NCI-H2196 treated with DMSO at 0.1 percent for 48 hours (cell line): Measurements from ENCODE around the gene PRRC2B.
"Not testable (repeated sequence)": the region's sequence is repeated elsewhere in the genome, so short reads cannot be mapped to it uniquely, and the experiment has no call there.

Source experiments
- DNase-seq: peaks from one replicate; lab custom pipeline; 2025; ENCODE audit not compliant: unreplicated experiment; lab: John Stamatoyannopoulos, UW

PRRC2B gene

GRCh38 chr9:131386281-131386680, 7.6 kb upstream of the PRRC2B start:
- DNase-seq = no peak

DNA sequence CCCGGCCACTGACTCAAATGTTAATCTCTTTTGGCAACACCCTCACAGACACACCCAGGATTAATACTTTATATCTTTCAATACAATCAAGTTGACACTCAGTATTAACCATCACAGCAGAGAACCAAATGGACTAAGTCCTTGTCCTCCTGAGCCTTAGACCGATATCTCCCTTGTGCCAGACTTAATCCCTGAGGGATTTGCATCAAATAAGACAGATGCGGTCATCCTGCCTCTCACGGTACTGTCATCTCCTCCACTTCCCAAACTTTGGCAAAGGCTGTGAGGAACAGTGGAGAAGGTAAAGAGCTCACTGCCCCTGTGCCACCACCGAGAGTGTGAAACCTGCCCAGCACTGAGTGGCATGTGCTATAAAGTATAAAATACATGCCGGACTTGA, 6.5 kb upstream of the PRRC2B start:
- no peak for DNase-seq

- no peak for DNase-seq
Observed at GRCh38 chr9:131391020-131391419, 2.9 kb upstream of the PRRC2B start.

GRCh38 chr9:131391504-131391903, 2.4 kb upstream of the PRRC2B start:
- DNase-seq = no peak

- DNase-seq = no peak
Observed at GRCh38 chr9:131394464-131395156, 724 bp downstream of the PRRC2B start.

DNA sequence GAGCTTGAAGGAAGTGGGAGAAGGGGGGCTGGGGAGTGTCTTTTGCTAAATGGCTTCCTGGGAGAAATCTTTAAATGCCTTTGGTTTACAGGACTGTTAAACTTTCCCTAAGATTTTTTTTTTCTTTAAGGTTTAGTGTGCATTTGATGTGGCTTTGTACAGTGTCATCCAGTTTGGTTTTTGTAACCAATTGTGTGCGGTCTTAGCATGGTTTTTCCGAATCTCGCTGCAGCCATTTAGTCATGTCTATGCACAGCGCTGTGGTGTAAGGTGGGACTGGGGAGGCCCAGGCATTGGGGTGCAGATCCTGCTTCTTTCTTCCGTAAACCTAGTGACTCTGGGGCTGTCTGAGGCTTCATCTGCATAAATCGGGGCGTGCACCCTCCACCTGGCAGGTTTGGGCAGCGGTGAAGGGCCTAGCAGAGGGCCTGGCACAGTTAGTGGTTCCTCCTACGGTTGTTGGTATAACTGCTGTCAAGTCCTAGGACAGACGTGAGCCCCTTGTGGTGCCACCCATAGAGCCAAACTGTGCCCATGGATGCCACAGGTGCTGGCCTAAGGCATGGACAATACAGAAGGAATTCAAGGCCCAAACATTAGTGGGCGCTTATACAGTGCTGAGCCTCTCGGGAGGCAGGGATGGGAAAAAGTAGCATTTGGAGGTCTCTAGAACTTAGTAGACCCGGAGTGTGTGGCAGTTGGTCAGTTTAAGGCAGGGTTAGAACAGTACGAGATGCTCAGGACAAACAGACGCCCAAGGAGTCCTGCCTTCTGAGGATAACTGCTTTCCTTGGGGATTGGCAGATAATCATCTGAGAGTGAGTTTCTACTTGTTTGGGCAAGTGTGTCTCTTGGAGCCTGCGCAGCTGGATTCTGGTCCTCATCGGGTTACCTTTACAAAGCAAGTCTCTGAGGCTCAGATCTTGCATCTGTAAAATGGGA, 1.5 kb downstream of the PRRC2B start:
- no peak for DNase-seq

- DNase-seq = not testable (repeated sequence)
Observed at GRCh38 chr9:131396099-131396479, 2.2 kb downstream of the PRRC2B start.

- DNase-seq = no peak
Observed at GRCh38 chr9:131396626-131397025, 2.7 kb downstream of the PRRC2B start.

GRCh38 chr9:131397100-131397790, 3.4 kb downstream of the PRRC2B start:
- no peak for DNase-seq

DNA sequence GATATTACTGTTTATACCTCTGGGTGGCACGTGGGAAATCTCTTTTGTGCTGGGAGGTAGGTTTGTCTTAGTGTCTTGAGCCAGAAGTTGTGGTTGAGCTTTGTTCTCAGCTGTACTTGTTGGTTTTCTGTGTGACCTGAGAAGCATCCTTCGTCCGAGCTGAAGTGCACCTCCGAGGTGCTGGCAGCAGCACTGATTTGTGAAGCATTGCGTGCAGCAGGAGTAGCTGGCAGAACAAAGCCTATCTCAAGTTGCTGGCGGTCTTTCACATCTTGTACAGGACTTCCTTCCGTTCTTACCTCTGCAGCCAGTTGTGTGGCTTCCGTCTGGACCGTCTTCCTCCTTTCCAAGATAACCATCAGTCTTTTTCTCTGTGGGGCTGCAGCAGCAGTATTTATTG, 4.3 kb downstream of the PRRC2B start:
- DNase-seq = no peak

- no peak for DNase-seq
Observed at GRCh38 chr9:131399972-131400371, 6.1 kb downstream of the PRRC2B start.

DNA sequence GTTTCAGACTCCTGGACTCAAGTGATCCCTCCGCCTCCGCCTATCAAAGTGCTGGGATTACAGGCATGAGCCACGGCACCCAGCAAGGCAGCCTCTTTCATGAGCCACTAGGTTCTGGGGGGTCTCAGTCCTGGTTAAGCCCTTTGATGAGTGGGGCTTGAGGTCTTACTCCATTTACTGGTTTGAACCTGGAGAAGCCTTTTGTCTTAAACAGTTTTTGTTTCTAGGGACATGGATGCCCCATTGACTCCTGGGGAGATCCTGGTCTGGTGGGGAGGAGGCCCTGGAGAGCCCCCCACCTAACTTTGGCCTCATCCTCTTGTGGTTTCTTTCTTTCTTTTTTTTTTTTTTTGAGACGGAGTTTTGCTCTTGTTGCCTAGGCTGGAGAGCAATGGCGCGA, 6.7 kb downstream of the PRRC2B start:
- DNase-seq = no peak

DNA sequence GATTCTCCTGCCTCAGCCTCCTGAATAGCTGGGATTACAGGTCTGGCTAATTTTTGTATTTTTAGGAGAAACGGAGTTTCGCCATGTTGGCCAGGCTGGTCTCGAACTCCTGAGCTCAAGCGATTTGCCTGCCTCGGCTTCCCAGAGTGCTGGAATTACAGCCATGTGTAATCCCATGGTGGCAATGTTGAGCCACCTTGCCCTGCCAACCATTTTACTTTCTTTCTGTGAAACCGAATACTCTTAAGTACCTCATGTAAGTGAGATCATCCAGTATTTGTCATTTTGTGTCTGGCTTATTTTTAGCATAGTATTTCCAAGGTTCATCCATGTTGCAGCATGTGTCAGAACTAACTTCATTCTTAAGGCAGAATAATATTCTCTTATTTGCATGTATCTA, 8.2 kb downstream of the PRRC2B start:
- DNase-seq = peak; percentile 63

DNA sequence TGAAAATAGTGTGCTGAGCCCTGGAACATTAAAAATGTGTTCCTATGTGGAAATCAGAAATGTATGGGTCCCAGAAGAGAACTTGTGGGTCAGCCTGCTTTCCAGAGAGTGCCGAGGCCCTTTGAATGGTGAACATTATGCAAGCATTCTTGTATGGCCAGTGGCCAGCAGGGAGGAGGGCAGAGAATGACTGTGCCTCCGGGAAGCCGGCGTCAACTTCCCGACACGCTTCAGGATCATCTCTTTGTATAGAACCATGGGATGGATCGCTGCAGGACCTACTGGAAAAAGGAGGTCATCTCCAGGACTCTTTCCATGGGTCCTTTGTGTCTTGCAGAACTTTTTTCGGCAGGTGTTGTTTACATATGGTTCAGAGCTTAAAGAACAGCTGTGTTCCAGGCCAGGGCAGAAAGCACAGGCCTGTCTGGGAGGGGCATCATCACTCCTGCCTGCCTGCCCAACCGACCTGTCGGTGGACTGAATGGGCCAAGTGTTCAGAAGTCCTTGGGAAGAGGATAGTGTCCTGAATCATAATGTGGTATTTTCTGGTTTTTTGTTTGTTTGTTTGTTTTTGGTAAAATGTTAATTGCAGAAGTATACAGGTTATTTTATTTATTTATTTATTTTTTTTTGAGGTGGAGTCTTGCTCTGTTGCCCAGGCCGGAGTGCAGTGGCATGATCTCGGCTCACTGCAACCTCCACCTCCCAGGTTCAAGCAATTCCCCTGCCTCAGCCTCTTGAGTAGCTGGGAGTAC, 9.0 kb downstream of the PRRC2B start:
- DNase-seq = peak; percentile 66

DNA sequence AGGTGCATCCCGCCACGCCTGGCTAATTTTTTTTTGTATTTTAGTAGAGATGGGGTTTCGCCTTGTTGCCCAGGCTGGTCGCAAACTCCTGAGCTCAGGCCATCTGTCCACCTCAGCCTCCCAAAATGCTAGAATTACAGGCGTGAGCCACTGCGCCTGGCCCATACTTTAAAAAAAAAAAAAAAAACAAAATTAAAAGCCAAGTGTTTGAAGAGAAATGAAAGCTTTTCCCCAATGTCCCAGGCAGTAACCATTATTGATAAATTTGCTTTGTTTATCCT, 9.5 kb downstream of the PRRC2B start:
- DNase-seq = no peak

DNA sequence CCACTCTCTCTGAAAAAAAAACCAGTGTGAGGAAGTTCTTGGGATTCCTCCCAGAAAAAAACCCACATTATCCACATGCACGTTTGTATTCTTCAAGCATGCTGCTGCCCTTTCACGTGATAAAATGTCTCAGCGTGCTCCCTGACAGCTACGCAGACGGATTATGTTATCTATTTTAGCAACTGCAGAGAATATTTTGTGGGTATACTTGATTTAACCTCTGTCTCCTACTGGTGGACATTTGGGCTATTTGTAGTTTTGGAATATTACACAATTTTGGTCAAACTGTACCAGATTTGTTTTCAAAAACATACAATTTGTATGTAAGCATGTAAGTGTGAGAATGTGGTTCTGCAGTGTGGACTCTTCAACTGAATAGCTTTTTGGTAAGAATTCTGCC, 10.7 kb downstream of the PRRC2B start:
- DNase-seq = no peak

DNA sequence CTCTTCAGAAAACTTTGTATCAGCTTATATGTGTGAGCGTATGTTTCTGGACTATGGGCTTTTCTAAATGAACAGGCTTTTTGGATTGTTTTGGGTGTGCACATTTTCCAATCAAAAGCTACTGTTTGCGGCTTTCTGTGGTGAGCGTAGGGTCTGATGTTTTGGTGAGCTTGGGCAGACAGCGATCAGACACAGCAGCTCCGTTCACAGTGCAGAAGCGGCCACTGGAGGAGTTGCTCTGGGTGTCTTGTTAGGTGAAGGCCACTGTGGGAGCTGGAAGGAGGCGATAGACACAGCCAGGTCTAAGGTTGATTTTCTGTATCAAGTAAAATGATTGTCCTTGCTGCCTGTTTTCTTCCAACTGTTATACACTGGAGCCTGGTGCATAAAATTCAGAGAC, 11.1 kb downstream of the PRRC2B start:
- no peak for DNase-seq

GRCh38 chr9:131405428-131405827, 11.5 kb downstream of the PRRC2B start:
- no peak for DNase-seq

- no peak for DNase-seq
Observed at GRCh38 chr9:131405858-131406537, 12.1 kb downstream of the PRRC2B start.

- DNase-seq = no peak
Observed at GRCh38 chr9:131406563-131407436, 12.9 kb downstream of the PRRC2B start.
